ENCODE data around the gene KCNH6. TPM values are rescaled to one million over a fixed set of nuclear protein-coding genes. Genes with fewer than 3 reads are reported as not detected.

Gene KCNH6
- total RNA-seq, 4 donors from 2014 or later = not detected

DNA sequence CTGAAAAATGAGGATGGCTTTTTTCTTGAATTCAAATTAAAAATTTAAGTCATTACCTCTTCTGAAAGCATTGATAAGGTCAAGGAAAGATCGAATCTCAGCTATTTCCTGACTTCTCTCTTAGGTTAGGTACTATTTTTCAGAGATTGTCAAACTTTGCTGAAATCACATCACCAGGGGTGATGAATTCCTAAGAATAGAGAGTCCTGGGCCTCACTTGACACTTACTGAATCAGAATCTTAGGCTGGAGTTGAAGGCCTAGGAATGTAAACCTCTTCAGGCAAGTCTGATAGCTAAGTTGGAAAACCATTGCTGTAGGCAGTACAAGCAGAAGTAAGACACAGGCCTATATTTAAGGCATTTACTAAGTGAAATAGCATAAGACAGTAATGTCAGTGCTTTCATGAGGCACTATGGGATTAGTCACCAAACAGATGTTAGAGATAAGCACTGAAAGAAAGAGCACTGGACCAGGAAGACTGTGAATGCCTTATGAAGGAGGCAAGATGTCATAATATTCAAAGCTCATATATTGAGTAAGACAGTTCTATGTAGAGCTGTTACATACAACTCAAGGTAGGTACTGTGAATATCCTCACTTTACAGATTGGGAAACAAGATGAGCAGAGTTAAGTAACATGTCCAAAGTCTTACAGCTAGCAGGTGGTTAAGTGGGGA is 48.6 kb downstream of the KCNH6 start:
- TF ChIP-seq, protein P1, sequence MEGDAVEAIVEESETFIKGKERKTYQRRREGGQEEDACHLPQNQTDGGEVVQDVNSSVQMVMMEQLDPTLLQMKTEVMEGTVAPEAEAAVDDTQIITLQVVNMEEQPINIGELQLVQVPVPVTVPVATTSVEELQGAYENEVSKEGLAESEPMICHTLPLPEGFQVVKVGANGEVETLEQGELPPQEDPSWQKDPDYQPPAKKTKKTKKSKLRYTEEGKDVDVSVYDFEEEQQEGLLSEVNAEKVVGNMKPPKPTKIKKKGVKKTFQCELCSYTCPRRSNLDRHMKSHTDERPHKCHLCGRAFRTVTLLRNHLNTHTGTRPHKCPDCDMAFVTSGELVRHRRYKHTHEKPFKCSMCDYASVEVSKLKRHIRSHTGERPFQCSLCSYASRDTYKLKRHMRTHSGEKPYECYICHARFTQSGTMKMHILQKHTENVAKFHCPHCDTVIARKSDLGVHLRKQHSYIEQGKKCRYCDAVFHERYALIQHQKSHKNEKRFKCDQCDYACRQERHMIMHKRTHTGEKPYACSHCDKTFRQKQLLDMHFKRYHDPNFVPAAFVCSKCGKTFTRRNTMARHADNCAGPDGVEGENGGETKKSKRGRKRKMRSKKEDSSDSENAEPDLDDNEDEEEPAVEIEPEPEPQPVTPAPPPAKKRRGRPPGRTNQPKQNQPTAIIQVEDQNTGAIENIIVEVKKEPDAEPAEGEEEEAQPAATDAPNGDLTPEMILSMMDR (IDR thresholded peaks at IDR 0.05) = no peak
- no peak for TF ChIP-seq POLR2A (IDR thresholded peaks at IDR 0.05)
- no peaks in the 10 kb centered on the region for H3K27me3 ChIP-seq
- no peak overlapping the region for H3K27ac ChIP-seq
- H3K4me3 ChIP-seq = no peak overlapping the region
- intact Hi-C loops (cut with DNase I; ENCODE audit: low total_unique reads) = no loop called here
- DNase-seq = no peak
- no peaks in the 10 kb centered on the region for H3K9me3 ChIP-seq
- H3K36me3 ChIP-seq = no peaks in the 10 kb centered on the region
- peaks cover 0 to 4% of the 10 kb centered on the region in 2 donors for H3K4me1 ChIP-seq

DNA sequence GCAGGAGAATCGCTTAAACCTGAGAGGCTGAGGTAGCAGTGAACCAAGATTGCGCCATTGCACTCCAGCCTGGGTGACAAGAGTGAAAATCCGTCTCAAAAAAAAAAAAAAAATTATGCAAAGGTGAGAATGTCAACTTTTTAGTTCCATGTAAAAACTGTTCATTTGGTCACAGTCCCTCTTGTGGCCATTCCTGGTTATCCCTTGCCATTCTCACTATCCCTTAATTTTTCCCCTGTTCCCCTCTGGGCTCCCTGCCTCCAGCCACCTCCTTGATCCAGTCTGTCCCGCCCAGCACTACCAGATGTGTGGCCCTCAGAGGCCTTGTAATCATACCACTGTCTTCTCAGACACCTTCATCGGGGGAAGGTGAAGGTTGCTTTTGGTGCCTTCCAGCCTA is 50.5 kb downstream of the KCNH6 start:
- intact Hi-C loops (cut with DNase I; ENCODE audit: low total_unique reads) = no loop called here
- DNase-seq = no peak
- no peaks in the 10 kb centered on the region for H3K27me3 ChIP-seq
- no peaks in the 10 kb centered on the region for H3K9me3 ChIP-seq
- no peak overlapping the region for H3K27ac ChIP-seq
- no peak for TF ChIP-seq POLR2A (IDR thresholded peaks at IDR 0.05)
- H3K4me3 ChIP-seq = no peak overlapping the region
- no peaks in the 10 kb centered on the region for H3K36me3 ChIP-seq
- H3K4me1 ChIP-seq = peaks cover 0 to 4% of the 10 kb centered on the region in 2 donors

DNA sequence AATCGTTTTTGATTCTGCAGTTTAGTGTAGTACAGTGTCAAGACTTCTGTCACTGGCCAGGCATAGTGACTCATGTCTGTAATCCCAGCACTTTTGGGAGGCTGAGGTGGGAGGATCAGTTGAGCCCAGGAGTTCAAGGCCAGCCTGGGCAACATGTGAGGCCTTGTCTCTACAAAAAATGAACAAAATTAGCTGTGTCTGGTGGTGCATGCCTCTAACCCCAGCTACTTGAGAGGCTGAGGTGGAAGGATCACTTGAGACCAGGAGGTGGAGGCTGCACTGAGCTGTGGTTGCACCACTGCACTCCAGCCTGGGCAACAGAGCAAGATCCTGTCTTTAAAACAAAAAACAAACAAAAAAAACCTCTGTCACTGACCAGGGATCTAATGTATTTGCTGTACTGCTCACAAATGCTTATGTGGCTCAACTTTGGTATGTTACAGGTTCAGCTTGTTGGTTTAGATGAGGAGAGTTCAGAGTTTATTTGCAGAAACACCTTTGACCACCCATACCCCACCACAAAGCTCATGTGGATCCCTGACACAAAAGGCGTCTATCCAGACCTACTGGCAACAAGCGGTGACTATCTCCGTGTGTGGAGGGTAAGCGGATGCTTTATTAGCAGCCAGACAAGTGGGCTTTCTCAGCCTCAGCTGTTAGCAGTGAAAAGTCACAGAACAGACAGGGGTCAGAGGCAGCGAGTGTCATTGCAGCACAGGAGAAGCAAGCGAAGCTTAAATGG is 55.0 kb downstream of the KCNH6 start:
- Histone ChIP-seq H3K27me3 (no peaks in the 10 kb centered on the region), H3K4me1 (no peaks in the 10 kb centered on the region), H3K4me3 (no peak overlapping the region), H3K9me3 (no peaks in the 10 kb centered on the region), H3K27ac (no peak overlapping the region), H3K36me3 (no peaks in the 10 kb centered on the region)
- no peak for DNase-seq
- intact Hi-C loops (cut with DNase I; ENCODE audit: low total_unique reads) = no loop called here
- TF ChIP-seq, protein P1 (IDR thresholded peaks at IDR 0.05) = no peak
- TF ChIP-seq POLR2A (IDR thresholded peaks at IDR 0.05) = no peak

DNA sequence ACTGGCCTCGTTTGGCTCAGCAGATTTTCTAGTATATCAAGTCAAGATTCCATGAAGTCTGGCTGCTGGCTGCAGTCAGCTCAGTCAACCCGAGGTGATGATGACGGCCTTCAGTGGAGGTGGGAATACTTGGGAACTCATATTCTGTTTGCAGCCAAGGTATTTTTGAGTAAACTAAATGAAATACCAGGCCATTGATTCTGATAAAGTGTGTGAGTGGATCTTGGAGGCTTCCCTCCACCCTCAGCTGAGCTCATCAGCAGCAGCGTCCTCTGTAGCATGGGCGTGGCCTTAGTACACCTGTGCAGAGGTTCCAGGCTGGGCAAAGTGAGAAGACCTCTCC is 55.6 kb downstream of the KCNH6 start:
- intact Hi-C loops (cut with DNase I; ENCODE audit: low total_unique reads) = no loop called here
- no peak overlapping the region for H3K4me3 ChIP-seq
- no peaks in the 10 kb centered on the region for H3K36me3 ChIP-seq
- H3K27ac ChIP-seq = no peak overlapping the region
- H3K9me3 ChIP-seq = no peaks in the 10 kb centered on the region
- H3K27me3 ChIP-seq = no peaks in the 10 kb centered on the region
- no peak for TF ChIP-seq POLR2A (IDR thresholded peaks at IDR 0.05)
- TF ChIP-seq, protein P1 (IDR thresholded peaks at IDR 0.05) = no peak
- H3K4me1 ChIP-seq = no peaks in the 10 kb centered on the region
- DNase-seq = no peak

DNA sequence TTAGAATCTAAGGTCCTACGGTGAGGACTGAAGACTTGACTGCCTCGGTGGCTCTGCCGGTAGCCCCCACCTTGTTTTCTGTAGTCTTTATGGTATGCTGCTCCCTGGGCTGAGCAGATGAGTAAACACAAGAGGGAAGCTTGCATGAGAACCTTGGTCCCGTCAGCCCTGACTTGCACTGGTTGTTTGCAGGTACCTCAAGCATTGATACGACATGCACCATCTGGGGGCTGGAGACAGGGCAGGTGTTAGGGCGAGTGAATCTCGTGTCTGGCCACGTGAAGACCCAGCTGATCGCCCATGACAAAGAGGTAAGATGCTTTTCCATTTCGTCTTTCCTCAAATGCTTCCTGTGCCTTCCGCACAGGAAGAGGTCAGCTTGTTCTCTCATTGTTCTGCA is 56.5 kb downstream of the KCNH6 start:
- Histone ChIP-seq H3K4me3 (no peak overlapping the region), H3K27me3 (no peaks in the 10 kb centered on the region), H3K9me3 (no peaks in the 10 kb centered on the region), H3K27ac (peak overlapping the region in 1 of 2 donors; percentile 8), H3K4me1 (no peaks in the 10 kb centered on the region), H3K36me3 (no peaks in the 10 kb centered on the region)
- TF ChIP-seq, protein P1 (IDR thresholded peaks at IDR 0.05) = no peak
- TF ChIP-seq POLR2A (IDR thresholded peaks at IDR 0.05) = no peak
- DNase-seq = no peak
- intact Hi-C loops (cut with DNase I; ENCODE audit: low total_unique reads) = no loop called here
